H9 (cell line): ENCODE data around the gene RNU1-3. TPM values are rescaled to one million over a fixed set of nuclear protein-coding genes. Genes with fewer than 3 reads are reported as not detected.
"Not testable (repeated sequence)": the region's sequence is repeated elsewhere in the genome, so short reads cannot be mapped to it uniquely, and the experiment has no call there.

Experiments used
- DNase-seq: peaks from one replicate; pipeline ENCODE4 v3.0.0-alpha.2; 2017
- H2AFZ ChIP-seq: one replicate; pipeline ENCODE4 v1.6.1; 2013; ENCODE audit warnings: mild to moderate bottlenecking, low read length, control low read depth, moderate library complexity
- H2AK5ac ChIP-seq: 2 replicates; pipeline ENCODE4 v1.6.1; 2013; ENCODE audit warnings: low read length, control low read depth, mixed read lengths; ENCODE audit not compliant: insufficient read length
- H2BK120ac ChIP-seq: one replicate; pipeline ENCODE4 v1.6.1; 2013; ENCODE audit warnings: low read depth, mild to moderate bottlenecking, low read length, control low read depth, inconsistent platforms; ENCODE audit not compliant: poor library complexity, severe bottlenecking
- H2BK12ac ChIP-seq: 2 replicates; pipeline ENCODE4 v1.6.1; 2013; ENCODE audit warnings: low read length, control low read depth, mixed read lengths, low read depth; ENCODE audit not compliant: insufficient read length
- H2BK15ac ChIP-seq: 2 replicates; pipeline ENCODE4 v1.6.1; 2013; ENCODE audit warnings: low read depth, low read length, control low read depth
- H2BK20ac ChIP-seq: one replicate; pipeline ENCODE4 v1.6.1; 2013; ENCODE audit warnings: low read depth, mild to moderate bottlenecking, low read length, control low read depth, inconsistent platforms; ENCODE audit not compliant: poor library complexity, severe bottlenecking
- H2BK5ac ChIP-seq: 2 replicates; pipeline ENCODE4 v1.6.1; 2013; ENCODE audit warnings: low read length, control low read depth, mixed read lengths; ENCODE audit not compliant: insufficient read length
- H3K14ac ChIP-seq: 2 replicates; pipeline ENCODE4 v1.6.1; 2013; ENCODE audit warnings: low read length, control low read depth; ENCODE audit not compliant: insufficient read depth
- H3K18ac ChIP-seq: 2 replicates; pipeline ENCODE4 v1.6.1; 2013; ENCODE audit warnings: low read depth, mild to moderate bottlenecking, mixed read lengths, low read length, control low read depth; ENCODE audit not compliant: insufficient read length
- H3K23ac ChIP-seq: 2 replicates; pipeline ENCODE4 v1.6.1; 2013; ENCODE audit warnings: low read length, control low read depth, mixed read lengths, low read depth; ENCODE audit not compliant: insufficient read length
- H3K23me2 ChIP-seq: 2 replicates; pipeline ENCODE4 v1.6.1; 2013; ENCODE audit warnings: low read depth, mild to moderate bottlenecking, mixed read lengths, low read length, control low read depth; ENCODE audit not compliant: insufficient read length, poor library complexity, severe bottlenecking
- H3K27ac ChIP-seq: 2 replicates; pipeline ENCODE4 v1.5.1; 2013; ENCODE audit warnings: low read length, control low read depth, mixed read lengths, low read depth; ENCODE audit not compliant: insufficient read length
- H3K27me3 ChIP-seq: 2 replicates; pipeline ENCODE4 v1.6.1; 2013; ENCODE audit warnings: low read length, control low read depth, inconsistent platforms; ENCODE audit not compliant: insufficient read depth
- H3K4ac ChIP-seq: 2 replicates; pipeline ENCODE4 v1.6.1; 2013; ENCODE audit warnings: low read depth, mild to moderate bottlenecking, control low read depth, inconsistent platforms, low read length, moderate library complexity
- H3K4me1 ChIP-seq: 2 replicates; pipeline ENCODE4 v1.6.1; 2013; ENCODE audit warnings: low read length, control low read depth, inconsistent platforms; ENCODE audit not compliant: insufficient read depth
- H3K4me2 ChIP-seq: 2 replicates; pipeline ENCODE4 v1.6.1; 2013; ENCODE audit warnings: low read length, control low read depth, mixed read lengths; ENCODE audit not compliant: insufficient read length, insufficient read depth
- H3K56ac ChIP-seq: 2 replicates; pipeline ENCODE4 v1.6.1; 2013; ENCODE audit warnings: low read depth, mild to moderate bottlenecking, mixed read lengths, low read length, control low read depth; ENCODE audit not compliant: insufficient read length
- H3K79me1 ChIP-seq: 2 replicates; pipeline ENCODE4 v1.6.1; 2013; ENCODE audit warnings: low read depth, mild to moderate bottlenecking, moderate library complexity, low read length, control low read depth, inconsistent platforms; ENCODE audit not compliant: insufficient read depth, poor library complexity, severe bottlenecking
- H3K79me2 ChIP-seq: 2 replicates; pipeline ENCODE4 v1.6.1; 2013; ENCODE audit warnings: low read length, control low read depth, inconsistent platforms; ENCODE audit not compliant: insufficient read depth
- H3K9ac ChIP-seq: 2 replicates; pipeline ENCODE4 v1.6.1; 2013; ENCODE audit warnings: low read length, control low read depth, mixed read lengths; ENCODE audit not compliant: insufficient read length; ENCODE audit errors: extremely low read depth
- H3K9me3 ChIP-seq: one replicate; pipeline ENCODE4 v1.6.1; 2013; ENCODE audit warnings: low read depth, low read length, inconsistent platforms; ENCODE audit not compliant: control insufficient read depth
- H3T11ph ChIP-seq: one replicate; pipeline ENCODE4 v1.6.1; 2013; ENCODE audit warnings: mild to moderate bottlenecking, low read length, control low read depth, inconsistent platforms
- H4K20me1 ChIP-seq: one replicate; pipeline ENCODE4 v1.6.1; 2013; ENCODE audit not compliant: control insufficient read depth, insufficient read length, insufficient read depth
- H4K5ac ChIP-seq: 2 replicates; pipeline ENCODE4 v1.6.1; 2013; ENCODE audit warnings: low read depth, mild to moderate bottlenecking, mixed read lengths, low read length, control low read depth; ENCODE audit not compliant: insufficient read length
- H4K8ac ChIP-seq: replicated peaks from 2 replicates; pipeline ENCODE4 v1.6.1; 2013; ENCODE audit warnings: low read length, control low read depth, mixed read lengths, low read depth; ENCODE audit not compliant: insufficient read length
- H4K91ac ChIP-seq: 2 replicates; pipeline ENCODE4 v1.6.1; 2013; ENCODE audit warnings: low read depth, mild to moderate bottlenecking, moderate library complexity, mixed read lengths, low read length, control low read depth; ENCODE audit not compliant: insufficient read length
- H3K27ac Mint-ChIP-seq, 3 experiments: 2 replicates in 2 of 3; 3 replicates in 1 of 3; pipeline ENCODE4 v1.8.0; 2020 to 2021; ENCODE audit warnings: mixed read lengths in 3 of 3, mild to moderate bottlenecking in 1 of 3, moderate library complexity in 1 of 3
- H3K27me3 Mint-ChIP-seq: 2 replicates; pipeline ENCODE4 v1.8.0; 2021; ENCODE audit warnings: low read depth, mild to moderate bottlenecking, moderate library complexity, mixed read lengths
- H3K36me3 Mint-ChIP-seq, 3 experiments: 2 replicates in 2 of 3; 3 replicates in 1 of 3; pipeline ENCODE4 v1.8.0; 2020 to 2021; ENCODE audit warnings: low read depth in 3 of 3, mixed read lengths in 3 of 3; ENCODE audit not compliant: insufficient read depth in 1 of 3
- H3K4me1 Mint-ChIP-seq, 2 experiments: 2 replicates each; pipeline ENCODE4 v1.8.0; 2020; ENCODE audit warnings: mixed read lengths in 2 of 2
- H3K4me3 Mint-ChIP-seq, 2 experiments: 2 replicates in 1 of 2; 3 replicates in 1 of 2; pipeline ENCODE4 v1.8.0; 2020 to 2021; ENCODE audit warnings: mild to moderate bottlenecking in 2 of 2, mixed read lengths in 2 of 2, moderate library complexity in 1 of 2
- H3K9me3 Mint-ChIP-seq, 2 experiments: 2 replicates in 1 of 2; 3 replicates in 1 of 2; pipeline ENCODE4 v1.8.0; 2020; ENCODE audit warnings: mild to moderate bottlenecking in 2 of 2, mixed read lengths in 2 of 2, moderate library complexity in 1 of 2
- WGBS: extraction: QIAGEN DNeasy Blood & Tissue Kit; methylation state at CpG from one replicate; pipeline ENCODE4 v1.1.7; 2013; ENCODE audit warnings: missing lambda C conversion rate, low lambda C conversion rate, mixed read lengths; ENCODE audit not compliant: insufficient read length; ENCODE audit errors: extremely low coverage; 5-methylcytosine and 5-hydroxymethylcytosine counted together
- total RNA-seq: library from RNA; stranded (reverse); gene quantifications from 2 replicates; pipeline ENCODE4 v1.2.1, GENCODE V29; 2021

RNU1-3 gene
- total RNA-seq, 1 experiment from 2014 or later: 2,051 TPM

GRCh38 chr1:16685445-16686371 lies 19.0 kb upstream of the RNU1-3 start:
- H3K79me1 ChIP-seq, H3T11ph ChIP-seq, H3K9me3 Mint-ChIP-seq, H3K9me3 ChIP-seq, H3K27me3 Mint-ChIP-seq, H3K4me3 Mint-ChIP-seq, H4K8ac ChIP-seq, H4K91ac ChIP-seq, H3K36me3 Mint-ChIP-seq, H3K23me2 ChIP-seq, H2BK12ac ChIP-seq, H3K4ac ChIP-seq, H4K5ac ChIP-seq, H2AK5ac ChIP-seq, H2BK120ac ChIP-seq, H3K56ac ChIP-seq, H3K4me1 Mint-ChIP-seq, H2BK5ac ChIP-seq, H3K18ac ChIP-seq, H4K20me1 ChIP-seq, H3K27me3 ChIP-seq, DNase-seq, H3K79me2 ChIP-seq, H3K27ac ChIP-seq, H3K9ac ChIP-seq, H2AFZ ChIP-seq, H2BK20ac ChIP-seq, H3K4me1 ChIP-seq, H3K4me2 ChIP-seq, H3K23ac ChIP-seq, H2BK15ac ChIP-seq: not testable (repeated sequence)
- peak overlapping the region; percentile 36; the same call in 1 of the 2 replicates for H3K14ac ChIP-seq
- WGBS: no CpG with 5 or more reads among the region's 37 CpGs
- H3K27ac Mint-ChIP-seq: peak overlapping the region in 1 of 3 experiments; percentile 19; a peak in 1 of 7 replicates
